Measurements from ENCODE around the gene NAALADL2. TPM values are rescaled to one million over a fixed set of nuclear protein-coding genes. Genes with fewer than 3 reads are reported as not detected.

NAALADL2 gene
- total and polyA plus RNA-seq, 2 donors (not counting 3 experiments of a cell fraction or from before 2014, with no cell fraction given): 1.1 to 4.0 TPM

GRCh38 chr3:175192536-175192935 lies 333.4 kb downstream of the NAALADL2 start:
- ChIA-PET POLR2A (no interaction called here), CTCF (interaction anchor here (1.0 to 1.3 kb wide), 2 partner anchors 9 to 26 kb away, joined by 3 read pairs; no protein-coding TSS in a partner anchor)
- no peaks in the 10 kb centered on the region for H3K79me2 ChIP-seq (ENCODE audit: control insufficient read depth, insufficient read depth, low read length)
- H3K27me3 ChIP-seq (ENCODE audit: control insufficient read depth in 2 of 2, insufficient read depth in 2 of 2, low read length in 2 of 2): no peaks in the 10 kb centered on the region
- TF ChIP-seq MAX (IDR thresholded peaks at IDR 0.05; ENCODE audit: insufficient read depth, insufficient read length): no peak
- peak; percentile 44 for TF ChIP-seq JUN (IDR thresholded peaks at IDR 0.05; ENCODE audit: borderline replicate concordance, insufficient read depth, insufficient read length, low read depth)
- dilution Hi-C loops (cut with MboI; ENCODE audit: extremely low pct_ligation_motif_present, low sequenced_read_pairs): no loop called here
- no peaks in the 10 kb centered on the region for H3K9me3 ChIP-seq (replicated peaks; ENCODE audit: control insufficient read depth, insufficient read depth, low read length)
- intact Hi-C loops (cut with micrococcal nuclease): loop anchor here (1.0 kb wide), 1 partner anchor 13 kb away; no protein-coding TSS in a partner anchor
- H3K4me2 ChIP-seq (ENCODE audit: insufficient read depth, low read length): peak overlapping the region; percentile 12
- no peak overlapping the region for H3K4me3 ChIP-seq (replicated peaks in 1 of 3; ENCODE audit: insufficient read depth in 1 of 3, low read depth in 1 of 3, low read length in 3 of 3)
- no peak overlapping the region for H3K9ac ChIP-seq (replicated peaks; ENCODE audit: extremely low read depth, insufficient read depth, low read length)
- FAIRE-seq (peak; percentile 38), DNase-seq (ENCODE audit: low read depth, low spot score) (peak; percentile 60)
- H3K36me3 ChIP-seq (ENCODE audit: control insufficient read depth in 2 of 2, extremely low read depth in 1 of 2, insufficient read depth in 2 of 2, low read length in 2 of 2): no peaks in the 10 kb centered on the region
- peaks cover 19% of the 10 kb centered on the region for H3K4me1 ChIP-seq (ENCODE audit: control insufficient read depth, extremely low read depth, insufficient read depth, low read length)
- H3K27ac ChIP-seq (ENCODE audit: insufficient read depth, low read depth, low read length): no peak overlapping the region
- no peaks in the 10 kb centered on the region for H3K9me1 ChIP-seq (replicated peaks; ENCODE audit: control insufficient read depth, extremely low read depth, insufficient read depth, low read length)
- no peak overlapping the region for H2AFZ ChIP-seq (ENCODE audit: low read depth, low read length)
- H4K20me1 ChIP-seq (replicated peaks; ENCODE audit: control insufficient read depth, extremely low read depth, insufficient read depth, low read length): no peaks in the 10 kb centered on the region
- BruUV-seq (replicated peaks): no TSS peak

- H3K9me1 ChIP-seq (replicated peaks; ENCODE audit: control insufficient read depth, extremely low read depth, insufficient read depth, low read length): no peaks in the 10 kb centered on the region
- no peaks in the 10 kb centered on the region for H3K79me2 ChIP-seq (ENCODE audit: control insufficient read depth, insufficient read depth, low read length)
- no peaks in the 10 kb centered on the region for H3K9me3 ChIP-seq (replicated peaks; ENCODE audit: control insufficient read depth, insufficient read depth, low read length)
- H3K36me3 ChIP-seq (ENCODE audit: control insufficient read depth in 2 of 2, extremely low read depth in 1 of 2, insufficient read depth in 2 of 2, low read length in 2 of 2): no peaks in the 10 kb centered on the region
- H3K9ac ChIP-seq (replicated peaks; ENCODE audit: extremely low read depth, insufficient read depth, low read length): no peak overlapping the region
- intact Hi-C loops (cut with micrococcal nuclease): no loop called here
- H2AFZ ChIP-seq (ENCODE audit: low read depth, low read length): no peak overlapping the region
- dilution Hi-C loops (cut with MboI; ENCODE audit: extremely low pct_ligation_motif_present, low sequenced_read_pairs): no loop called here
- DNase-seq (ENCODE audit: low read depth, low spot score) (peak; percentile 34), FAIRE-seq (peak; percentile 75)
- ChIA-PET CTCF (no interaction called here), POLR2A (no interaction called here)
- H3K4me3 ChIP-seq (replicated peaks in 1 of 3; ENCODE audit: insufficient read depth in 1 of 3, low read depth in 1 of 3, low read length in 3 of 3): no peak overlapping the region
- no peak overlapping the region for H3K27ac ChIP-seq (ENCODE audit: insufficient read depth, low read depth, low read length)
- TF ChIP-seq JUN (IDR thresholded peaks at IDR 0.05; ENCODE audit: borderline replicate concordance, insufficient read depth, insufficient read length, low read depth) (peak; percentile 72), POLR2AphosphoS5 (IDR thresholded peaks at IDR 0.05; ENCODE audit: insufficient read depth, low read depth, low read length) (no peak), FOS (IDR thresholded peaks at IDR 0.05; ENCODE audit: borderline replicate concordance, insufficient read depth, low read length) (peak; percentile 89)
- H3K4me1 ChIP-seq (ENCODE audit: control insufficient read depth, extremely low read depth, insufficient read depth, low read length): peaks cover 19% of the 10 kb centered on the region
- H3K4me2 ChIP-seq (ENCODE audit: insufficient read depth, low read length): no peak overlapping the region
- BruUV-seq (replicated peaks): no TSS peak
- no peaks in the 10 kb centered on the region for H4K20me1 ChIP-seq (replicated peaks; ENCODE audit: control insufficient read depth, extremely low read depth, insufficient read depth, low read length)
- H3K27me3 ChIP-seq (ENCODE audit: control insufficient read depth in 2 of 2, insufficient read depth in 2 of 2, low read length in 2 of 2): no peaks in the 10 kb centered on the region
These were observed 334.8 kb downstream of the NAALADL2 start for GRCh38 chr3:175193815-175194518.

Data from endothelial cell of umbilical vein (primary cell).